Parathyroid adenoma (tissue), 2 donors: ENCODE data around the gene ACP3.

Experiments used
- H2AFZ ChIP-seq: fragments of 300-600 bp; sonication (generic); one replicate; pipeline ENCODE4 v1.7.0; 2017; ENCODE audit warnings: antibody characterized with exemption, mild to moderate bottlenecking
- H3K27ac ChIP-seq: fragments of 300-600 bp; sonication (generic); one replicate; pipeline ENCODE4 v1.7.0; 2017
- H3K27me3 ChIP-seq: fragments of 300-600 bp; sonication (generic); one replicate; pipeline ENCODE4 v1.7.0; 2017; ENCODE audit warnings: low read length; ENCODE audit not compliant: control insufficient read depth, insufficient read depth
- H3K36me3 ChIP-seq: fragments of 300-600 bp; sonication (generic); one replicate; pipeline ENCODE4 v1.7.0; 2017; ENCODE audit warnings: low read length; ENCODE audit not compliant: control insufficient read depth, insufficient read depth
- H3K4me1 ChIP-seq: fragments of 300-600 bp; sonication (generic); one replicate; pipeline ENCODE4 v1.7.0; 2017; ENCODE audit warnings: control low read depth
- H3K4me2 ChIP-seq: fragments of 300-600 bp; sonication (generic); one replicate; pipeline ENCODE4 v1.7.0; 2017; ENCODE audit warnings: low read length
- H3K4me3 ChIP-seq: fragments of 300-600 bp; sonication (generic); one replicate; pipeline ENCODE4 v1.7.0; 2017; ENCODE audit warnings: low read depth, low read length
- H3K79me2 ChIP-seq: fragments of 300-600 bp; sonication (generic); one replicate; pipeline ENCODE4 v1.7.0; 2017; ENCODE audit warnings: control low read depth
- H3K9ac ChIP-seq: fragments of 300-600 bp; sonication (generic); one replicate; pipeline ENCODE4 v1.7.0; 2017; ENCODE audit warnings: mild to moderate bottlenecking
- H3K9me3 ChIP-seq: fragments of 300-600 bp; sonication (generic); one replicate; pipeline ENCODE4 v1.7.0; 2017; ENCODE audit warnings: low read length; ENCODE audit not compliant: control insufficient read depth
- CTCF ChIP-seq: fragments of 300-600 bp; sonication (generic); IDR thresholded peaks from one replicate; pipeline ENCODE4 v1.7.0; 2017; ENCODE audit warnings: antibody characterized with exemption, mild to moderate bottlenecking
- donor health status: primary hyperparathyroidism.

The ACP3 gene

DNA sequence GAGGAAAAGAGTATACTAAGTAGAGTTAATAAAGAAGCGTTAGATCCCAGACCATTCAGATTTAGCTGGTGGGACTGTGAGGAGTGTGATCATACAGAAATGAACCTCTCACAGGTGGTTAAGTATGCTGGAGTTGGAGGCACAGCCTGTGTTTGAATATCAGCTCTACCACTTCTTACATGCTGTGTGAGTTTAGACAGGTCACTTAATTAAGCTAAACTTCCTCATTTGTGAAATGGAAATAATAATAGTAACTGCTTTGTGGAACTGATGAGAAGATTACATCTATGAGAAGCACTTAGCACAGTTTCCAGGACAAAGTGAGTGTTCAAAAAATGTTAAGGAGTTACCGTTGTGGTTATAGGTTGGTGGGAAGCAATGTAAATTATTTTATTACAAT lies 8.4 kb downstream of the ACP3 start:
- no peak overlapping the region for H3K4me3 ChIP-seq
- H2AFZ ChIP-seq, result no peak overlapping the region
- H3K27ac ChIP-seq, result no peak overlapping the region
- TF ChIP-seq CTCF, result no peak
- H3K4me1 ChIP-seq, result no peaks in the 10 kb centered on the region
- H3K9ac ChIP-seq, result no peak overlapping the region
- no peaks in the 10 kb centered on the region for H3K27me3 ChIP-seq
- H3K4me2 ChIP-seq, result no peak overlapping the region
- H3K9me3 ChIP-seq, result no peaks in the 10 kb centered on the region
- no peaks in the 10 kb centered on the region for H3K79me2 ChIP-seq
- no peaks in the 10 kb centered on the region for H3K36me3 ChIP-seq

DNA sequence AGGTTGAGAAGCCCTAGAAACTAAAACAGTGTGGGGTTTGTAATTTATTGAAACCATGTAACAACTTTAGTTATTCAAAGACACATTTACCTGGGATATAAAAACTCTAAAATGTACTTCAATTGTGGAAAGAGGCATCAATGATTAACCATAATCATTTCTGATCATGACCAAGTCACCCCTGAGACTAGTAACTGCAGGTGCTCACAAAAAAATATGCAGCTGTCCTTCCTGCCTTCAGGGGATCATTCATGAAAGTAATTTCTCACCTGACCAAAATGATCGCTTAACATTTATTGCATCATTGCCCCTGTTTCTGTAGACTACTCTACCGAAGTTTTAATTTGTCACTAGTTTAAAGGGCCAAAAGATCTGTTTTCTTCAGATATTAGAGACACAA lies 9.0 kb downstream of the ACP3 start:
- Histone ChIP-seq H3K9me3 (no peaks in the 10 kb centered on the region), H3K27me3 (no peaks in the 10 kb centered on the region), H3K9ac (no peak overlapping the region), H3K27ac (no peak overlapping the region), H3K79me2 (no peaks in the 10 kb centered on the region), H3K36me3 (no peaks in the 10 kb centered on the region), H2AFZ (no peak overlapping the region), H3K4me2 (no peak overlapping the region), H3K4me1 (no peaks in the 10 kb centered on the region), H3K4me3 (no peak overlapping the region)
- TF ChIP-seq CTCF, result no peak

- H3K27ac ChIP-seq, result no peak overlapping the region
- no peaks in the 10 kb centered on the region for H3K36me3 ChIP-seq
Observed at GRCh38 chr3:132332082-132332481, 14.9 kb downstream of the ACP3 start.

GRCh38 chr3:132332508-132332907 lies 15.3 kb downstream of the ACP3 start:
- no peak overlapping the region for H3K9ac ChIP-seq
- no peaks in the 10 kb centered on the region for H3K9me3 ChIP-seq
- no peaks in the 10 kb centered on the region for H3K27me3 ChIP-seq
- H3K79me2 ChIP-seq, result no peaks in the 10 kb centered on the region
- H3K36me3 ChIP-seq, result no peaks in the 10 kb centered on the region
- H3K4me3 ChIP-seq, result no peak overlapping the region
- no peak overlapping the region for H3K27ac ChIP-seq
- no peak for TF ChIP-seq CTCF
- H2AFZ ChIP-seq, result no peak overlapping the region
- H3K4me1 ChIP-seq, result no peaks in the 10 kb centered on the region
- H3K4me2 ChIP-seq, result no peak overlapping the region

More at GRCh38 chr3:132332082-132332481, 14.9 kb downstream of the ACP3 start:
- Histone ChIP-seq H3K27me3 (no peaks in the 10 kb centered on the region), H2AFZ (no peak overlapping the region), H3K79me2 (no peaks in the 10 kb centered on the region), H3K4me1 (no peaks in the 10 kb centered on the region), H3K4me3 (no peak overlapping the region), H3K9ac (no peak overlapping the region), H3K9me3 (no peaks in the 10 kb centered on the region), H3K4me2 (no peak overlapping the region)
- TF ChIP-seq CTCF, result no peak

DNA sequence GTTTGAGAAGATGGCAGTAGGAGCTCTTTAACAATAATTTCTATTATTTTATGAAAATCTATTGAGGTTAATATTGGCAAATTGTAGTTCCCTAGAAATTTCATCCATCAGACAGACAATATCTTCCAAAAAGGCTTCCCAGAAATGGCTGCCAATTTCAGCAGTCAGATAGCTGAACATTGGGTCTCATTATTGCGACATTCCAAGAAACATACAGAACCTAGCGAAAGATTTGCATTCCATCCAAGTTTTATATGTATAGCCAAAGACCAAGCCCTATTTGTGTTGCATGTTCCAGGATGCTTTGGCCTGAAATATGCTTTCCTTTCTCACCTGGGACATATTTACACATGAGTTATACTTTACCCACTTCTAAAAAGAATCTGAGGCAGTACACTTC lies 24.5 kb downstream of the ACP3 start:
- H3K36me3 ChIP-seq, result no peaks in the 10 kb centered on the region
- H2AFZ ChIP-seq, result no peak overlapping the region
- H3K4me1 ChIP-seq, result no peaks in the 10 kb centered on the region
- no peaks in the 10 kb centered on the region for H3K9me3 ChIP-seq
- no peaks in the 10 kb centered on the region for H3K27me3 ChIP-seq
- no peak overlapping the region for H3K9ac ChIP-seq
- TF ChIP-seq CTCF, result no peak
- H3K4me2 ChIP-seq, result no peak overlapping the region
- H3K79me2 ChIP-seq, result no peaks in the 10 kb centered on the region
- no peak overlapping the region for H3K4me3 ChIP-seq
- no peak overlapping the region for H3K27ac ChIP-seq
